Sigmoid colon (tissue), 7 donors: ENCODE measurements around the gene ACVR1. TPM values are rescaled to one million over a fixed set of nuclear protein-coding genes. Genes with fewer than 3 reads are reported as not detected.

Experiments used
- DNase-seq: peaks from one replicate; pipeline ENCODE4 v3.0.0-alpha.2; 2019
- H3K27ac ChIP-seq, 4 donors: fragments of 200-600 bp; sonication (generic); one replicate each; pipeline ENCODE4 v1.5.1; 2016 to 2019; ENCODE audit warnings: mild to moderate bottlenecking in 1 of 4
- H3K27me3 ChIP-seq, 3 donors: fragments of 200-600 bp; sonication (generic); one replicate each; pipeline ENCODE4 v1.5.1; 2019; ENCODE audit warnings: mild to moderate bottlenecking in 1 of 3
- H3K36me3 ChIP-seq, 4 donors: fragments of 200-600 bp; sonication (generic); one replicate each; pipeline ENCODE4 v1.5.1; 2016 to 2019
- H3K4me1 ChIP-seq, 4 donors: fragments of 200-600 bp; sonication (generic); one replicate each; pipeline ENCODE4 v1.5.1; 2017 to 2019
- H3K4me3 ChIP-seq, 4 donors: fragments of 200-600 bp; sonication (generic); one replicate each; pipeline ENCODE4 v1.5.1; 2017 to 2019; ENCODE audit warnings: mild to moderate bottlenecking in 2 of 4, moderate library complexity in 1 of 4
- H3K9me3 ChIP-seq, 4 donors: fragments of 200-600 bp in 3 of 4; sonication (generic) in 3 of 4; one replicate each; pipeline versions ENCODE4 v1.5.1 to v1.6.1; 2013 to 2019
- EP300 ChIP-seq, 4 donors: sonication (generic); formaldehyde crosslinking; IDR thresholded peaks; one replicate each; pipeline ENCODE4 v1.6.1; 2017; ENCODE audit warnings: antibody characterized with exemption in 4 of 4
- POLR2A ChIP-seq, 2 donors: fragments of 450-650 bp; IDR thresholded peaks; one replicate each; pipeline ENCODE4 v1.6.1; 2016; ENCODE audit warnings: antibody characterized with exemption in 2 of 2, mild to moderate bottlenecking in 2 of 2, moderate library complexity in 2 of 2
- POLR2AphosphoS5 ChIP-seq, 4 donors: sonication (generic); formaldehyde crosslinking; IDR thresholded peaks; one replicate each; pipeline ENCODE4 v1.6.1; 2017; ENCODE audit warnings: antibody characterized with exemption in 4 of 4
- WGBS, 2 donors: extraction: QIAGEN DNeasy Blood & Tissue Kit; methylation state at CpG; one replicate each; pipeline ENCODE4 v1.1.7; 2013; 5-methylcytosine and 5-hydroxymethylcytosine counted together
- intact Hi-C: fragments of 100-400 bp; cut with DNase I; formaldehyde crosslinking; loops from one replicate; pipeline ENCODE4 v1.15.1; 2023
- polyA plus RNA-seq, 3 donors: library from polyadenylated mRNA; stranded (reverse); fragments of 200-250 nt; gene quantifications; one replicate each; pipeline ENCODE4 v1.2.3, GENCODE V29; 2013
- total RNA-seq, 4 donors: library from RNA; depleted of rRNA; stranded (reverse); fragments of >200 nt; gene quantifications; one replicate each; pipeline ENCODE4 v1.1.0, GENCODE V29; 2016
- TF ChIP-seq, protein P1 (sequence below), 4 experiments: fragments of 450-650 bp in 3 of 4; fragments of 200-600 bp in 1 of 4; IDR thresholded peaks; one replicate each; pipeline ENCODE4 v1.5.1; 2016 to 2019; ENCODE audit warnings: antibody characterized with exemption in 4 of 4, mild to moderate bottlenecking in 3 of 4, moderate library complexity in 2 of 4
- donor health status: healthy with polysubstance abuse.
- donor health status: Bipolar disorder and iron deficiency.
- donor health status: healthy.

The ACVR1 gene
- total and polyA plus RNA-seq, 7 donors, result 2.3 to 36.0 (median 20.0) TPM

DNA sequence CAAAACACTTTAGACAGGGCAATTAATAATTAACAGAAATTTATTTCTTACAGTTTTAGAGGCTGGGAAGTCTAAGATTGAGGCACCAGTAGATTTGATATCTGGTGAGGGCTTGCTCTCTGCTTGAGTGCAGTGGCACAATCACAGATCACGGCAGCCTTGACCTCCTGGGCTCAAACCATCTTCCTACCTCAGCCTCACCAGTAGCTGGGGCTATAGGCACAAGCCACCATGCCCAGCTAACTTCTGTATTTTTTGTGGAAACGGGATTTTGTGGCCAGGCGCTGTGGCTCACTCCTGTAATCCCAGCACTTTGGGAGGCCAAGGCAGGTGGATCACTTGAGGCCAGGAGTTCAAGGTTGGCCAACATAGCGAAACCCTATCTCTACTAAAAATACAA, 29.0 kb upstream of the ACVR1 start:
- 94 to 96% methylated on average over 4 of the region's 4 CpGs for WGBS, 2 donors
- Histone ChIP-seq H3K27me3 (peaks cover 0 to 8% (median 0%) of the 10 kb centered on the region in 3 donors), H3K27ac (no peak overlapping the region), H3K9me3 (no peaks in the 10 kb centered on the region), H3K36me3 (no peaks in the 10 kb centered on the region), H3K4me3 (no peak overlapping the region), H3K4me1 (no peaks in the 10 kb centered on the region)
- intact Hi-C loops, result no loop called here
- TF ChIP-seq EP300 (IDR thresholded peaks at IDR 0.05) (no peak), POLR2A (IDR thresholded peaks at IDR 0.05) (no peak), POLR2AphosphoS5 (IDR thresholded peaks at IDR 0.05) (no peak)
- TF ChIP-seq, protein P1, sequence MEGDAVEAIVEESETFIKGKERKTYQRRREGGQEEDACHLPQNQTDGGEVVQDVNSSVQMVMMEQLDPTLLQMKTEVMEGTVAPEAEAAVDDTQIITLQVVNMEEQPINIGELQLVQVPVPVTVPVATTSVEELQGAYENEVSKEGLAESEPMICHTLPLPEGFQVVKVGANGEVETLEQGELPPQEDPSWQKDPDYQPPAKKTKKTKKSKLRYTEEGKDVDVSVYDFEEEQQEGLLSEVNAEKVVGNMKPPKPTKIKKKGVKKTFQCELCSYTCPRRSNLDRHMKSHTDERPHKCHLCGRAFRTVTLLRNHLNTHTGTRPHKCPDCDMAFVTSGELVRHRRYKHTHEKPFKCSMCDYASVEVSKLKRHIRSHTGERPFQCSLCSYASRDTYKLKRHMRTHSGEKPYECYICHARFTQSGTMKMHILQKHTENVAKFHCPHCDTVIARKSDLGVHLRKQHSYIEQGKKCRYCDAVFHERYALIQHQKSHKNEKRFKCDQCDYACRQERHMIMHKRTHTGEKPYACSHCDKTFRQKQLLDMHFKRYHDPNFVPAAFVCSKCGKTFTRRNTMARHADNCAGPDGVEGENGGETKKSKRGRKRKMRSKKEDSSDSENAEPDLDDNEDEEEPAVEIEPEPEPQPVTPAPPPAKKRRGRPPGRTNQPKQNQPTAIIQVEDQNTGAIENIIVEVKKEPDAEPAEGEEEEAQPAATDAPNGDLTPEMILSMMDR (IDR thresholded peaks at IDR 0.05), result no peak
- DNase-seq, result no peak

DNA sequence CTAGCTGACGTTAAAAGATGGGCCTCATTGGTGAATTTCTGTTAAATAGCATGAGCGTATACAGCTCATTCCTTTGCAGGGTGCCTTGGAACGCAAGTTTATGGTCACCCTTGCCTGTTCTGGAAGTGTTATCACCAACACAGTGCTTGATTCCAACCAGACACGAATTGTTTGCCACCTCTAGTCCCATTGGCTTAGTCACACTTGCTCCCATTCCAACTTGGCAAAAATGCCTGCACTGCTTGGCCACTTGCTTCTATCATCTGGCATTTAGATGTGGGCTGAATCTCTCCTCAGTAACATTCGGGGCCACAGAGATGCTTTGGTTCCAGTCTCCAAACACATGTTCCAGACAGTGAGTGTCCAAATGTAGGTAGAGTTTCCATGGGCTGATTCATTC, 27.5 kb upstream of the ACVR1 start:
- WGBS, 2 donors, result 88 to 92% methylated on average over 5 of the region's 5 CpGs
- Histone ChIP-seq H3K27me3 (peaks cover 0 to 8% (median 0%) of the 10 kb centered on the region in 3 donors), H3K9me3 (no peaks in the 10 kb centered on the region), H3K36me3 (no peaks in the 10 kb centered on the region), H3K4me3 (no peak overlapping the region), H3K4me1 (no peaks in the 10 kb centered on the region), H3K27ac (no peak overlapping the region)
- TF ChIP-seq POLR2A (IDR thresholded peaks at IDR 0.05), result no peak
- TF ChIP-seq POLR2AphosphoS5 (IDR thresholded peaks at IDR 0.05), result no peak
- TF ChIP-seq EP300 (IDR thresholded peaks at IDR 0.05), result no peak
- TF ChIP-seq, protein P1 (IDR thresholded peaks at IDR 0.05), result no peak
- intact Hi-C loops, result no loop called here
- no peak for DNase-seq

DNA sequence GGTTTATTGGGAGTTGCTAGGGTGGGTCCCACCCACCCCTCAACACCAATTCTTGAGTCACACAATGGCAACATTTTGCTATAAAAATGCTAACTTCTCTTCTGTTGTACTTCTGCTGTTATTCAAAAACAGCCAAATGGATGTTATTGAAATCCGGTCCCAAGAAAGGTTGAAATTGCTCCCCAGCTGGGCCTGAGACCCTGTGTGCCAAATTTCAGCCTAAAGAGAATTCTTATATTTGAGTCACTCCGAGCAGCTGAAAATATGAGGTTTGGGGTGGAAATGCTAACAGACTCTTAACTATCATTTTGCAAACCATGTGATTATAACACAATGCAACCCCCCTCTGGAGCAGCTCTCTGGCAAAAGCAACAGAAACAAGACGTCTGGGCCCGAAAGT, 27.0 kb upstream of the ACVR1 start:
- TF ChIP-seq POLR2A (IDR thresholded peaks at IDR 0.05) (no peak), POLR2AphosphoS5 (IDR thresholded peaks at IDR 0.05) (no peak), EP300 (IDR thresholded peaks at IDR 0.05) (no peak)
- TF ChIP-seq, protein P1 (IDR thresholded peaks at IDR 0.05), result no peak
- Histone ChIP-seq H3K27me3 (peaks cover 0 to 8% (median 0%) of the 10 kb centered on the region in 3 donors), H3K36me3 (no peaks in the 10 kb centered on the region), H3K9me3 (no peaks in the 10 kb centered on the region), H3K4me3 (no peak overlapping the region), H3K4me1 (peaks cover 0 to 3% (median 0%) of the 10 kb centered on the region in 4 donors), H3K27ac (no peak overlapping the region)
- WGBS, 2 donors, result 83 to 89% methylated on average over 4 of the region's 4 CpGs
- no peak for DNase-seq
- intact Hi-C loops, result no loop called here

DNA sequence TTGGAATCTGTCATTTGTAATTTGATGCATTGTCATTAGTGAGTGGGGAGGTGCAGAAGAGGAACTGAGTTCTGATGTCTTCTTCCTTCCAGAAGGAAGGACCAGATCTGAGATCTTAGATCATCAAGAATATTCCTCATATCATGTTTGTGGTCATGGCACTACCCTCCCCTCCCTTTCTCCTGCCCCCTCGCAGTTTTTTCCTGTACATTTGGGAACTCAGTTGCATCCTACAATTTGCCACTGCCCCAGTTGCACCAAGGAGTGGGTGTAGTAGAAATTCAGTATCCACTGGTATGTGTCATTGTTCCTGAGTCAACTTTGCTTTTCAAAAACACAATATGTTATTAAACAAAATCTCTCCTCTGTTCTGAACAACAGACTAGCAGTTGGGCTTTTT, 26.6 kb upstream of the ACVR1 start:
- intact Hi-C loops, result no loop called here
- no peaks in the 10 kb centered on the region for H3K36me3 ChIP-seq
- no peak overlapping the region for H3K27ac ChIP-seq
- peaks cover 0 to 8% (median 0%) of the 10 kb centered on the region in 3 donors for H3K27me3 ChIP-seq
- TF ChIP-seq, protein P1 (IDR thresholded peaks at IDR 0.05), result no peak
- TF ChIP-seq POLR2A (IDR thresholded peaks at IDR 0.05) (no peak), EP300 (IDR thresholded peaks at IDR 0.05) (no peak), POLR2AphosphoS5 (IDR thresholded peaks at IDR 0.05) (no peak)
- peaks cover 0 to 3% (median 0%) of the 10 kb centered on the region in 4 donors for H3K4me1 ChIP-seq
- H3K9me3 ChIP-seq, result no peaks in the 10 kb centered on the region
- WGBS, 2 donors, result 85 to 89% methylated on average over 1 of the region's 1 CpG
- DNase-seq, result no peak
- no peak overlapping the region for H3K4me3 ChIP-seq

DNA sequence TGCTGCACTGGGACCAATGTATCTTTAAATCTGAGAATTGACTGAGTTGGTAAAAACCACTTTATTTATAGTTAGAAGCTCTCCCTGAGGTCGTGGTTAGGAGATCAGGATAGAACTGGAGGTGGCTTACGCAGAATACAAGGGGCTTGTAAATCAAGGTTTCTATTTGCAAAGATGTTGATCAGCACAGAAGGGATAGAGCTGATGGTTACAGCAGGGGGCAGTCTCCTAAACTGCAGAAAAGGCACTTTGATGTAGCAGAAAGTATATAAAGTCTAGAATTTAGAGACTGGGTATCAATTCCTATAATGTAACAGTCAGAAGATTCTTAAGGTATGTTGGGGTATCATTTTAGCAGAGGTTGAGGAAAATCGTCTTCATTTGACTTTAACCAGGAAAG, 25.2 kb upstream of the ACVR1 start:
- Histone ChIP-seq H3K9me3 (no peaks in the 10 kb centered on the region), H3K4me1 (peaks cover 0 to 3% (median 0%) of the 10 kb centered on the region in 4 donors), H3K27me3 (peaks cover 0 to 3% (median 0%) of the 10 kb centered on the region in 3 donors), H3K27ac (no peak overlapping the region), H3K36me3 (no peaks in the 10 kb centered on the region), H3K4me3 (no peak overlapping the region)
- no peak for TF ChIP-seq EP300 (IDR thresholded peaks at IDR 0.05)
- TF ChIP-seq, protein P1 (IDR thresholded peaks at IDR 0.05), result no peak
- TF ChIP-seq POLR2A (IDR thresholded peaks at IDR 0.05), result no peak
- no peak for TF ChIP-seq POLR2AphosphoS5 (IDR thresholded peaks at IDR 0.05)
- 62 to 63% methylated on average over 3 of the region's 3 CpGs for WGBS, 2 donors
- intact Hi-C loops, result no loop called here
- no peak for DNase-seq
